Measurements from ENCODE around the gene CTPS1. TPM values are rescaled to one million over a fixed set of nuclear protein-coding genes. Genes with fewer than 3 reads are reported as not detected.

Gene CTPS1
- total RNA-seq, 1 donor, result 19.2 TPM

- H3K4me1 ChIP-seq (ENCODE audit: insufficient read depth, low read length), result peaks cover 2% of the 10 kb centered on the region
- H2AFZ ChIP-seq (ENCODE audit: low read length), result no peak overlapping the region
- H4K20me1 ChIP-seq (ENCODE audit: insufficient read depth, low read length), result peaks cover 3% of the 10 kb centered on the region
- no peaks in the 10 kb centered on the region for H3K9me3 ChIP-seq (ENCODE audit: low read depth, low read length)
- no peaks in the 10 kb centered on the region for H3K79me2 ChIP-seq (ENCODE audit: insufficient read depth, low read length)
- peaks cover 54% of the 10 kb centered on the region for H3K36me3 ChIP-seq (ENCODE audit: insufficient read depth, low read length)
- H3K27ac ChIP-seq (ENCODE audit: low read depth, low read length), result no peak overlapping the region
- no peak overlapping the region for H3K4me3 ChIP-seq (ENCODE audit: insufficient read depth, low read length)
- no peaks in the 10 kb centered on the region for H3K27me3 ChIP-seq (ENCODE audit: insufficient read depth, low read length)
- no peak overlapping the region for H3K4me2 ChIP-seq (ENCODE audit: insufficient read depth, low read length)
- DNase-seq (ENCODE audit: insufficient read length, low spot score, missing footprints), result no peak
- no peak for TF ChIP-seq CTCF (IDR thresholded peaks at IDR 0.05; ENCODE audit: extremely low read depth, low read depth, low read length)
Observed at GRCh38 chr1:41028034-41028642, 48.6 kb downstream of the CTPS1 start.

GRCh38 chr1:41030872-41031616 is 51.5 kb downstream of the CTPS1 start:
- Histone ChIP-seq H3K9me3 (ENCODE audit: low read depth, low read length) (no peaks in the 10 kb centered on the region), H3K36me3 (ENCODE audit: insufficient read depth, low read length) (peaks cover 53% of the 10 kb centered on the region), H3K27me3 (ENCODE audit: insufficient read depth, low read length) (no peaks in the 10 kb centered on the region), H3K27ac (ENCODE audit: low read depth, low read length) (no peak overlapping the region), H3K4me2 (ENCODE audit: insufficient read depth, low read length) (no peak overlapping the region), H4K20me1 (ENCODE audit: insufficient read depth, low read length) (no peaks in the 10 kb centered on the region), H2AFZ (ENCODE audit: low read length) (no peak overlapping the region), H3K79me2 (ENCODE audit: insufficient read depth, low read length) (no peaks in the 10 kb centered on the region), H3K4me3 (ENCODE audit: insufficient read depth, low read length) (no peak overlapping the region), H3K4me1 (ENCODE audit: insufficient read depth, low read length) (peaks cover 2% of the 10 kb centered on the region)
- no peak for DNase-seq (ENCODE audit: insufficient read length, low spot score, missing footprints)
- no peak for TF ChIP-seq CTCF (IDR thresholded peaks at IDR 0.05; ENCODE audit: extremely low read depth, low read depth, low read length)

GRCh38 chr1:41032147-41032546 is 52.7 kb downstream of the CTPS1 start:
- no peak for DNase-seq (ENCODE audit: insufficient read length, low spot score, missing footprints)
- H3K27ac ChIP-seq (ENCODE audit: low read depth, low read length), result no peak overlapping the region
- no peak overlapping the region for H3K4me2 ChIP-seq (ENCODE audit: insufficient read depth, low read length)
- no peak for TF ChIP-seq CTCF (IDR thresholded peaks at IDR 0.05; ENCODE audit: extremely low read depth, low read depth, low read length)
- H3K4me1 ChIP-seq (ENCODE audit: insufficient read depth, low read length), result peaks cover 2% of the 10 kb centered on the region
- H3K27me3 ChIP-seq (ENCODE audit: insufficient read depth, low read length), result no peaks in the 10 kb centered on the region
- H3K9me3 ChIP-seq (ENCODE audit: low read depth, low read length), result no peaks in the 10 kb centered on the region
- no peaks in the 10 kb centered on the region for H3K79me2 ChIP-seq (ENCODE audit: insufficient read depth, low read length)
- no peaks in the 10 kb centered on the region for H4K20me1 ChIP-seq (ENCODE audit: insufficient read depth, low read length)
- H3K36me3 ChIP-seq (ENCODE audit: insufficient read depth, low read length), result peaks cover 64% of the 10 kb centered on the region
- no peak overlapping the region for H2AFZ ChIP-seq (ENCODE audit: low read length)
- H3K4me3 ChIP-seq (ENCODE audit: insufficient read depth, low read length), result no peak overlapping the region

GRCh38 chr1:41033272-41033671 is 53.8 kb downstream of the CTPS1 start:
- H3K4me1 ChIP-seq (ENCODE audit: insufficient read depth, low read length), result peaks cover 2% of the 10 kb centered on the region
- H3K27me3 ChIP-seq (ENCODE audit: insufficient read depth, low read length), result no peaks in the 10 kb centered on the region
- H3K4me3 ChIP-seq (ENCODE audit: insufficient read depth, low read length), result no peak overlapping the region
- no peaks in the 10 kb centered on the region for H3K79me2 ChIP-seq (ENCODE audit: insufficient read depth, low read length)
- no peaks in the 10 kb centered on the region for H4K20me1 ChIP-seq (ENCODE audit: insufficient read depth, low read length)
- no peak for DNase-seq (ENCODE audit: insufficient read length, low spot score, missing footprints)
- peaks cover 63% of the 10 kb centered on the region for H3K36me3 ChIP-seq (ENCODE audit: insufficient read depth, low read length)
- no peak overlapping the region for H2AFZ ChIP-seq (ENCODE audit: low read length)
- H3K9me3 ChIP-seq (ENCODE audit: low read depth, low read length), result no peaks in the 10 kb centered on the region
- no peak overlapping the region for H3K4me2 ChIP-seq (ENCODE audit: insufficient read depth, low read length)
- no peak for TF ChIP-seq CTCF (IDR thresholded peaks at IDR 0.05; ENCODE audit: extremely low read depth, low read depth, low read length)
- H3K27ac ChIP-seq (ENCODE audit: low read depth, low read length), result no peak overlapping the region

Measured in osteoblast (primary cell).